GM19043 (cell line): ENCODE data around the gene TAS2R50.

ENCODE experiments used
- ATAC-seq: cut with Tn5 transposase; IDR thresholded peaks from one replicate; pipeline ENCODE4 v1.9.1; 2021; ENCODE audit warnings: low read depth; ENCODE audit not compliant: unreplicated experiment

Gene TAS2R50

DNA sequence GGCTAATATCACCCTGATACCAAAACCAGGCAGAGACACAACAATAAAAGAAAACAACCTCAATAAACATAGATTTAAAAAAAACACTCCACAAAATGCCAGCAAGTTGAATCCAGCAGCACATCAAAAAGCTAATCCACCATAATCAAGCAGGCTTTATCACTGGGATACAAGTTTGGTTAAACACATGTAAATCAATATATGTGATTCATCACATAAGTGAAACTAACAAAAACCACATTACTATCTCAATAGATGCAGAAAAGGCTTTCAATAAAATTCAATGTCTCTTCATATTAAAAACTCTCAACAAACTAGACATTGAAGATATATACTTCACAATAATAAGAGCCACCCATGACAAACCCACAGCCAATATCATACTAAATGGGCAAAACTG lies 30.6 kb downstream of the TAS2R50 start:
- no peak for ATAC-seq

DNA sequence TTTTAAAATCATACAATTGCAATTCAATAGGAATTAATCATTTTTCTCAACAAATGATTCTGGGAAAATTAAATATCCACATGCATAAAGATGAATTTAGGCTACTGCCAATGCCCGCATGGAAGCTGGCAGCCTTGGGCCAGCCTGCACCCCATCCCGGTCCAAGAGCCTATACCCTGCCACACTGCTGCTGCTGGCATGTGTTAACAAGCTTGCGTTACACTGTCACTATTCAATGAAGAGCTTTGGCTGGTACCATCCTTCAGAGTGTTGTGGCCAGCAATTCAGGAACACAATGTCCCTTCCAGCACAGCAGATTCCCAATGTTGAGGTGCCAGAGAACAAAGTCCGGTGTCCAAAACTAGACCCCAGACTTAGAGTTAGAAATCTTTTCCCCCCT lies 34.1 kb downstream of the TAS2R50 start:
- no peak for ATAC-seq

DNA sequence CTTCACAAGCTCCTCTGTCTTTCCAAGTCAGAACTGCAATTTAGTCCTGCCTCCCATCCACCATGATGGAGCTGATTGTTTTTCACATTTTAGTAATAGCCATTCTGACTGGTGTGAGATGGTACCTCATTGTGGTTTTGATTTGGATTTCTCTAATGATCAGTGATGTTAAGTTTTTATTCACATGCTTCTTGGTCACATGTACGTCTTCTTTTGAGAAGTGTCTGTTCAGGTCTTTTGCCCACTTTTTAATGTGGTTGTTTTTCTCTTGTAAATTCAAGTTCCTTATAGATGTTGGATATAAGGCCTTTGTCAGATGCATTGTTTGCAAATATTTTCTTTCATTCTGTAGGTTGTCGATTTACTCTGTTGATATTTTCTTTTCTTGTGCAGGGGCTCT lies 43.5 kb downstream of the TAS2R50 start:
- ATAC-seq = no peak

DNA sequence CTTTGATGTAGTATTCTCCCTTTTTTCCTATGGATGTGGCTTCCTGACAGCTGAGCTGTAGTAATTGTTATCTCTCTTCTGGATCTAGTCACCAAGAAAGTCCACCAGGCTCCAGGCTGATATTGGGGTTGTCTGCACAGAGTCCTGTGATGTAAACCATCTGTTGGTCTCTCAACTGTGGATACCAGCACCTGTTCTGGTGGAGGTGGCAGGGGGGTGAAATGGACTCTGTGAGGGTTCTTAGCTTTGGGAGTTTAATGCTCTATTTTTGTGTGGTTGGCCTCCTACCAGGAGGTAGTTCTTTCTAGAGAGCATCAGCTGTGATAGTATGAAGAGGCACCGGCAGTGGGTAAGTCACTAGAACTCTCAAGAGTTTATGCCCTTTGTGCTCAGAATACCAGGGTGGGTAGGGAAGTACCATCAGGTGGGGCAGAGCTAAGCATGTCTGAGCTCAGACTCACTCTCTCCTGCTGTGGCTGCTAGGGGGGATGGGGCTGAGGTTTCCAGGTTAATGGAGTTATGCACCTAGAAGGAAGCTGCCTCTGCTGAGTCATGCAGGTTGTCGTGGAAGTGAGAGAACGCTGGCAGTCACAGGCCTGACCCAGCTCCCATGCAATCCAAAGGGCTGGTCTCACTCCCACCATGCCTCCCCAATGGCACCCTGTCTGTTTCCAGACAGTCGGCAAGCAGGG lies 44.6 kb downstream of the TAS2R50 start:
- ATAC-seq = no peak

- ATAC-seq = no peak
These were observed 45.3 kb downstream of the TAS2R50 start for GRCh38 chr12:10941369-10941768.

GRCh38 chr12:10940389-10940788 lies 46.3 kb downstream of the TAS2R50 start:
- no peak for ATAC-seq

DNA sequence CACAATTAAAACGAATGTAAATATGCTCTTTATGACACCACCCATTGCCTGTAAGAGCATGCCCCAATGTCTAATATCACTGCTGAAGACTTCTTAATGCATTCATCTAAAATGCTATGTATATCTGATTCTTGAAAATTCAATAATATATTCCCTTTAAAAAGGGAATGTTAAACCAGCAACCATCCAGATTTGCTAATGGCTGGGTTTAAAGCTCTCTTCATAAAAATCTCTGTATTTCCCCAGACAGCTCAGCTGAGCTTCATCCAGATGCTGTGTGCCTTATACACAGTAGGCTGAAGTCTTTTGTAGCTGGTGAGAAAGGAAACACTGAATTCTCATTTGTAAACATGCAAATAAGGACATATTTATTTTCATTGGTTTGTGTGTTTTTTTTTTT lies 47.5 kb downstream of the TAS2R50 start, which contains the start of gene TAS2R14:
Gene TAS2R14 (minus strand): TSS at position 101 of the 400 bp plus-strand sequence. CDS start 56 bp downstream, at position 45.
- ATAC-seq = no peak

GRCh38 chr12:10936506-10936905 lies 50.2 kb downstream of the TAS2R50 start:
- ATAC-seq = no peak
